ENCODE results near the gene PKD2L1.

PKD2L1 gene

DNA sequence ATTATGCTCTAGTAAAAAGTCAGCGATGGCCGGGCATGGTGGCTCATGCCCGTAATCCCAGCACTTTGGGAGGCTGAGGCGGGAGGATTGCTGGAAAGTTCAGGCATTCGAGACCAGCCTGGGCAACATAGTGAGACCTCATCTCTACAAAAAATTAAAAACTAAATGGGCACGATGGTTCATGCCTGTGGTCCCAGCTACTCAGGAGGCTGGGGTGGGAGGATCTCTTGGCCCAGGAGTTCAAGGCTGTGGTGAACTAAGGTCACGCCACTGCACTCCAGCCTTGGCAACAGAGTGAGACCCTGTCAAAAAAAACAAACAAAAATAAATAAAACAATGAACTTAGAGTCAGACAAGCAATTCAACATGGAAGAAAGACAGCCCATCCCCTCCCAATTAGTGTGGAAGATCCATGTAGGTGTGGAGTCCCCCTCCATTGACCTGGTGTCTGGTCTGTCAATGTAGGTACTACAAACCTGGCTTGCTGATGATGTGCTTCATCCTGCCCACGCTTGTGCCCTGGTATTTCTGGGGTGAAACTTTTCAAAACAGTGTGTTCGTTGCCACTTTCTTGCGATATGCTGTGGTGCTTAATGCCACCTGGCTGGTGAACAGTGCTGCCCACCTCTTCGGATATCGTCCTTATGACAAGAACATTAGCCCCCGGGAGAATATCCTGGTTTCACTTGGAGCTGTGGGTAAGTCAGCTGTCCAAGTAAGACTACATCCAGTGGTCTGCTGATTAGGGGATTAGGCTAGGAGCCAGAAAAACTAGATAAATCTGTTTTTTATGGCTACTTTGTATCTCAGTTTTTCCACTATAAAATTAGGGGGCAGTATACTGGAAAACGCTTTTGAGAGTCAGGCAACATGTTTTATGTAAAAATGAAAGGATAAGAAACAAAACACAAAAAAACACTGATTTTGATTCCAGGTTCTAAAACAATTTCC lies 26.3 kb upstream of the PKD2L1 start:
- DNase-seq (ENCODE audit: low read depth in 2 of 2, low spot score in 1 of 2): no peak

DNA sequence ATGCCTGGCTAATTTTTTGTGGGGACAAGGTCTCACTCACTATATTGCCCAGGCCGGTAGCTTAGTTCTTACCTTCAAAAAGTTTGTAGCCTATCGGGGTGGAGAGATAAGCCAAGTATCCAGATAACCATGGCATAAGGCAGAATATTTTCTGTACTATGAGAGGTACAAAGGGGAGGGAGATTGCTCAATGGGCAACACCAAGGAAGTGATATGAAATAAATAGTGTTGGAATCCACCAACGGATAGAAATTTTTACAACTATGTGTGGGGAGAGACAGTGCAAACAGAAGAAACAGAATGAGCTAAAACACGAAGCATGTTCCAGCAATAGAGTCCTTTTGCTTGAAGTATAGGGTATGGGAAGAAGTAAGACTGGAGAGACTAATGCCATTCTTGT lies 25.1 kb upstream of the PKD2L1 start:
- DNase-seq (ENCODE audit: low read depth in 2 of 2, low spot score in 1 of 2): no peak

GRCh38 chr10:100353770-100354485 lies 23.9 kb upstream of the PKD2L1 start:
- no peak for DNase-seq (ENCODE audit: low read depth in 2 of 2, low spot score in 1 of 2)

- no peak for DNase-seq (ENCODE audit: low read depth in 2 of 2, low spot score in 1 of 2)
Observed at GRCh38 chr10:100350914-100351485, 21.0 kb upstream of the PKD2L1 start.

DNA sequence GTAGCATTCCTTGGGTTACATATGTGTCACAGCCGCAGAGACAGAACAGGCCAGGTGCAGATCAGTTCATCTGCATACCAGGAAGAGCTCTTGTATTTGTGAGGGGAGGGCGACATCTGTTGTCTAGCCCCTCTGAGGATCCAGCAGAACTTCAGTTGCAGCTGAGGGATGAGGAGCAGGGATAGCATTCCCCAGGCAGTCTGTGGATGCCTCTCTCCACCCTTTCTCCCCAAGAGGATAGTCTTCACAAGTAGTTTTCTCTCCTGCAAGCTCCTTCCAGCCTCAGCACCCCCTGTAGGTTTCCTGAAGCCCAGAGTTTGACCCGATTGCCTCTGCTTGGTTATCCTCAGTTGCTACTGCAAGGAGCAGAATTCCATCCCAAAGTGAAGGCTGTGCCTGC lies 19.6 kb upstream of the PKD2L1 start:
- DNase-seq (ENCODE audit: low read depth in 2 of 2, low spot score in 1 of 2): no peak

DNA sequence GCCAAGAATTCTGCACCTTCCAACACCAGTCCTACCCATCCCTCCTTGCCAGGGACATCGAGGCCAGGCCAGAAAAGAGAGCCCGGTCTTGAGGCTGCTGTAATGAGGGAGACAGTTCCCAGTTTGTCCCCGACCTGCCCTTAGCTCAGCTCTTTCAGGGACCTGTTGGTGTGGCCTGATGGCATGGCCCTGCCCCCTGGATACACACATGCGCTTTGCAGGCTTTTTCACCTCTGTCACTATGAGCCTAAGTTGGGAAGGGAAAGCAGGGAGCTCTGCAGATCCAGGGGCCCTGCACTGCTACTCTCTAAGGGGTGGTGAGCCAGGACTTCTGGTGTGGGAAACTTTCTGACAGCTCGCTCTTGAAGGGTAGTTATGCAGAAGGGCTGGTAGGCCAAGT lies 19.1 kb upstream of the PKD2L1 start:
- no peak for DNase-seq (ENCODE audit: low read depth in 2 of 2, low spot score in 1 of 2)

DNA sequence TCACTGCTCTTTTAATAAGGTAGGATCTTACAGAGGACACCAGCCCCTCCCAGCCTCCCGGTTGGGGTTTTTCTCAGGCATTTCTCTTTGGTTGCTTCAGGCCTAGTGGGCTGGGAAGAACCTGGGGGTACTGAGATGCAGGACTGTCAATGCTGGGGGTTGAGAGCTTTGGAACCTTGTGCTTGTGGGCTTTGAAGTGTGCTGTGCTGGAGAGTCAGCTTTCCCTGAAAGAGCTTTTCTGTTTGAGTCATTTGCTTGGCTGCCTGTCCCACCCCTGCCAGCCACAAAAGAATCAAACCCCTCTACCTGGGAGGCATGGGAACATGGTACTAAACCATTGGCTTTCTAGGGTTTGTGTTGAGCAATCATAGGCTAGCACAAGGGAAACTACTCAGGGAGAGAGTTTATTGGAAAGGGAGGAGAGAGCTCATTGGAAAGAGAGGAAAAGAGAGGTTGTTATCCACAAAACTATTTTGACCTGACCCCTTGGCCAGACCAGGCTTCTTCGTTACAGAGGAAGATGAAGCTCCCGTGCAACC lies 18.4 kb upstream of the PKD2L1 start:
- DNase-seq (ENCODE audit: low read depth in 2 of 2, low spot score in 1 of 2): no peak

DNA sequence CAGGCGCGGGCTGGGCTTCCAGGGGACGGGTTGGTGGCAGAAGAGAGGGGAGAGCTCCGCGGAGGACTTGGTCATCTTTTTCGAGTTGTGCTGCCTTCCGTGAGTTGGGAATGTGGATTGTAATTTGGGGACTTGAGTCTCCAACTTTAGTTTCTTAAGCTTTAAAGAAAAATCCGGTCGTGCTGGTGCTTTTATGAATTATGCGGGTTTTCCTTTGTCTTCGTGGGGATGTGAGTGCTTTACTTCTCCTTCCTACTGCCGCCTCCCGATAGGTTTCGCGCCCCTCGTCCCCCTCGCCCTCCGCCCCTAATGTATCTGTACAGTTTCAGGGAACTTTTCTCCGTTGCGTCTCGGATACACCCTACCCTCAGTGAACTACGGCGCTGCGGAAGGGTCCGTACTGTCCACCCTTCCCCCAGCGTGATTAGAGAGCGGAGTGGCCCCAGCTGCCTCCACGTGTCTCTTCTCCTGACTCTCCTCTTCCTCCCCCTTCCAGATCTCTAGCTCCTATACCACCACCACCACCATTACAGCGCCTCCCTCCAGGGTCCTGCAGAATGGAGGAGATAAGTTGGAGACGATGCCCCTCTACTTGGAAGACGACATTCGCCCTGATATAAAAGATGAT lies 17.7 kb upstream of the PKD2L1 start:
- DNase-seq (ENCODE audit: low read depth in 2 of 2, low spot score in 1 of 2): no peak

DNA sequence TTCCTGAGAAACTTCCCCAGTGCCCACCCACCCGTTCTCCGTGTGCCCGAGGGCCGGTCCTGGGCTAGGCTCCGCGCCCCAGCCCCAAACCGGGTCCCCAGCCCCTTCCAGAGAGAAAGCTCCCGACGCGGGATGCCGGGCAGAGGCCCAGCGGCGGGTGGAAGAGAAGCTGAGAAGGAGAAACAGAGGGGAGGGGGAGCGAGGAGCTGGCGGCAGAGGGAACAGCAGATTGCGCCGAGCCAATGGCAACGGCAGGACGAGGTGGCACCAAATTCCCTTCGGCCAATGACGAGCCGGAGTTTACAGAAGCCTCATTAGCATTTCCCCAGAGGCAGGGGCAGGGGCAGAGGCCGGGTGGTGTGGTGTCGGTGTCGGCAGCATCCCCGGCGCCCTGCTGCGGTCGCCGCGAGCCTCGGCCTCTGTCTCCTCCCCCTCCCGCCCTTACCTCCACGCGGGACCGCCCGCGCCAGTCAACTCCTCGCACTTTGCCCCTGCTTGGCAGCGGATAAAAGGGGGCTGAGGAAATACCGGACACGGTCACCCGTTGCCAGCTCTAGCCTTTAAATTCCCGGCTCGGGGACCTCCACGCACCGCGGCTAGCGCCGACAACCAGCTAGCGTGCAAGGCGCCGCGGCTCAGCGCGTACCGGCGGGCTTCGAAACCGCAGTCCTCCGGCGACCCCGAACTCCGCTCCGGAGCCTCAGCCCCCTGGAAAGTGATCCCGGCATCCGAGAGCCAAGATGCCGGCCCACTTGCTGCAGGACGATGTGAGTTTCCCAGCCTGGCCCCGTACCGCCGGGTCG lies 16.9 kb upstream of the PKD2L1 start, which contains the start of gene SCD:
TSS of gene SCD (plus strand) at position 469 of the 803 bp plus-strand sequence. CDS start at position 741, 272 bp downstream.
- DNase-seq (ENCODE audit: low read depth in 2 of 2, low spot score in 1 of 2): peak; percentile 39 to 50

DNA sequence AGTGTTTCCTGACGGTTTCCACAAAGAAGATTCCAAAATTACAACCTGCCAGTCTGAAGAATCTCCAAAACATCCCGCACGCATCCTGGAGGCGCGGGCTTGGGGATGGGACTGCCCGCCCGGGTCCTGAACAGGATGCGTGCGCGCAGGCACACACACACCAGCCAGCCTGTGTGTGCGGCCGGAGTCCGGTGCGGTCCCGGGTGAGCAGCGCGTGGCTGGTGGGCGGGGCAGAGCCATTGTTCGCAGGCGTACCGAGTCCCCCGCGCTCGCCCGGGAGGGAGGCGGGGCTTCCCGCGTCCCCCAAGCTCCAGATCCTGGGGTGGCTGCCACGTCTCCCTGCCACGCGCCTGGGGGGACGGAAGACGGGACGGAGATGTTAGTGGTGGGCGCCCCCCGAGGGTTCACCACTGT lies 16.3 kb upstream of the PKD2L1 start:
- peak in 1 of 2 donors; percentile 25 for DNase-seq (ENCODE audit: low read depth in 2 of 2, low spot score in 1 of 2)

DNA sequence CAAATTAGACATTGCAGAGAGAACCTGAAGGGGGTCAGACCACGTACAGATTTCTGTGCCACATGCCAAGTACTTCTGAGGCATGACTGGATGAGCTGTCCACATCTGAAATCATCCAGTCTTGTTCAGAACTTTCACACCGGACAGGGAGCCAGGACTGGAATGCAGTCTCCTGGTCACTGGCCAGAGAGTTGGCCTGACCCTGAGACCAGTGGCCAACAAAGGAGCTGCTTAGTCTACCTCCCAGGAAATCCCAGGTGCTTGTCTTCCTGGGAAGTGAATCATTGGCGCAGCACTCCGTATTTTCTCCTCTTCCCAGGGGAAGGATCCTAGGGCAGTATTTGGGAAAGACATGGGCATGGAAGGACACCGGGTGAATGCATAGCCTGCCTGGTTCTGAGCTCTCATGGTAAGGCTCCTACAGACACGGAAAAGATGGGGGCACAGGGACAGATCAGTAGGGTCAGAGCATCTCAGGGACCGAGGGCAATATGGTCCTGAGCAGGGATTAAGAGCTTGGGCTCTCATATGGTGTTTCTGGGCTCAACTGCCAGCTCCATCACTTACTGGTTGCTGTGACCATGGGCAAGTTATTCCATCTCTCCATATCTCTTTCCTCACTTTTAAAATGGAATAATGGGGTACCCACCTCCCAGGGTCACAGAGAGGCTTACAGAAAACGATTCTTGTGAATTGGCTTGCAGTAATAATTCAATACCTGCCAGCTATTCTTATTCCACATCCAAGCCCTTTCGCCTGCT lies 15.7 kb upstream of the PKD2L1 start:
- DNase-seq (ENCODE audit: low read depth in 2 of 2, low spot score in 1 of 2): no peak

DNA sequence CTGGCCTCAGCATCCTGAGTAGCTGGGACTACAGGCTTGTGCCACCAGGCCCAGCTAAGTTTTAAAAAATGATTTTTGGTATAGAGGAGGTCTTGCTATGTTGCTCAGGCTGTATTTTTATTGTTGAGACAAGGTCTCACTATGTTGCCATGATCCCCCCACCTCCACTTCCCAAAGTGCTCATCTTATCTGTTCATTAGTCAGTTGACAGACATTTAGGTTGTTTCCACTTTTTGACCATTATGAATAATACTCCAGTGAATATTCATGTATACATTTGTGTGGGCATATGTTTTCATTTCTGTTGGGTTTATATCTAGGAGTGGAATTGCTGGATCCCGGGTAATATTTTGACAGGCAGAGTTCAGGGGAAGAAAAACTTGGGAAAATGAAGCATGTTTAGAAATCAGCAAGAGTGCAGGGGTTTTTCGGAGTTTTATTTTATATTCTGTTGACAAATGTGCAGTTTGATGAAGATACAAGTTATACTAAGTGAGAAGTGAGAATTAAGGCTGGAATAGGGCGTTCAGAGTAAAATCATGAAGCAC lies 14.3 kb upstream of the PKD2L1 start:
- no peak for DNase-seq (ENCODE audit: low read depth in 2 of 2, low spot score in 1 of 2)

- DNase-seq (ENCODE audit: low read depth in 2 of 2, low spot score in 1 of 2): no peak
Observed at GRCh38 chr10:100342627-100342972, 12.6 kb upstream of the PKD2L1 start.

GRCh38 chr10:100341953-100342626 lies 12.1 kb upstream of the PKD2L1 start:
- no peak for DNase-seq (ENCODE audit: low read depth in 2 of 2, low spot score in 1 of 2)

- DNase-seq (ENCODE audit: low read depth in 2 of 2, low spot score in 1 of 2): no peak
Observed at GRCh38 chr10:100340948-100341847, 11.2 kb upstream of the PKD2L1 start.

GRCh38 chr10:100339236-100339635 lies 9.2 kb upstream of the PKD2L1 start:
- DNase-seq (ENCODE audit: low read depth in 2 of 2, low spot score in 1 of 2): no peak

DNA sequence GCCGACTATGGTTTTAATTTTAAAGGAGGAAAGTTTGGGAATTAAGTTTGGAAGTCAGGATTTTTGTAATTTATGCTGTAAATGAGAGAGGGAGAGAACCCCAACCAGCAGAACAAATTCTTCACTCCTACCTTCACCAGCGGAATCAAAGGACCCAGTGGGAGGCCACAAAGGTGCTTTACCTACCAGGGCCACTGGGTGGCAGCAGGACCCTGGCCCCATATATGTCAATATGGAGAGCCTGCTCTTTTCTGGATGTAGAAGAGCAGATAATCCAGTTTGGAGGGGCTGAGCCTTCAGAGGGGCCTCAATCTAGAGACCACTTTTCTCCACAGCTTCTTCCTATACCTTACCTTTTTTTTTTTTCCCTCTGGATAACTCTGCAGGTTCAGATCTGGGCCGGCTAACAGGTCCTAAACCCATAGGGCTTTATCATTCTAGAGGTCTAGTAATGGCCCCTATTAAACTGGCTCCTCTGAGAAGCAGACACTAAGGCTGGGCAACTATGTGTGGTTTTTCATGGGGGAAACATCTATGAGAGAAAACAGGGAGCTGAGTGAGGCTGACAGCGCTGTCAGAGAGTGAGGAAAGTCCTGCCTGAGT lies 8.5 kb upstream of the PKD2L1 start:
- peak; percentile 50 to 63 for DNase-seq (ENCODE audit: low read depth in 2 of 2, low spot score in 1 of 2)

Data from stimulated activated CD8-positive, alpha-beta memory T cell treated with anti-CD3 and anti-CD28 coated beads, Interleukin-4, amount 100 ng/mL, for 1 hour (primary cell).